Activated CD8-positive, alpha-beta T cell treated with anti-CD3 and anti-CD28 coated beads for 36 hours (primary cell): ENCODE data around the gene TMEM72. TPM values are rescaled to one million over a fixed set of nuclear protein-coding genes. Genes with fewer than 3 reads are reported as not detected.

Experiments
- ATAC-seq: fragments of 200-7000 bp; cut with Tn5 transposase; one replicate; pipeline ENCODE4 v1.10.0; 2021; ENCODE audit warnings: mild to moderate bottlenecking, moderate library complexity
- CTCF ChIA-PET: fragments of 350-600 bp; sonication (Branson Sonifier 250); formaldehyde crosslinking; loops from one replicate; lab custom pipeline; 2021; ENCODE audit warnings: antibody characterized with exemption; lab: Charles Lee
- POLR2A ChIA-PET: fragments of 350-600 bp; sonication (Branson Sonifier 250); formaldehyde crosslinking; loops from one replicate; lab custom pipeline; 2021; ENCODE audit warnings: antibody characterized with exemption; lab: Charles Lee
- DNase-seq: peaks from one replicate; pipeline ENCODE4 v3.0.0-alpha.2; 2020
- H3K27ac Mint-ChIP-seq: one replicate; pipeline ENCODE4 v1.8.0; 2021; ENCODE audit warnings: mild to moderate bottlenecking, mixed read lengths
- H3K27me3 Mint-ChIP-seq: one replicate; pipeline ENCODE4 v1.8.0; 2021; ENCODE audit warnings: mixed read lengths
- H3K36me3 Mint-ChIP-seq: one replicate; pipeline ENCODE4 v1.8.0; 2021; ENCODE audit warnings: low read depth, mixed read lengths
- H3K4me1 Mint-ChIP-seq: one replicate; pipeline ENCODE4 v1.8.0; 2021; ENCODE audit warnings: low read depth, mixed read lengths
- H3K4me3 Mint-ChIP-seq: one replicate; pipeline ENCODE4 v1.8.0; 2021; ENCODE audit warnings: mild to moderate bottlenecking, moderate library complexity, mixed read lengths
- H3K9me3 Mint-ChIP-seq: one replicate; pipeline ENCODE4 v1.8.0; 2021; ENCODE audit warnings: mixed read lengths
- CTCF ChIP-seq: fragments of 200-600 bp; IDR thresholded peaks from one replicate; pipeline ENCODE4 v1.8.0; 2022; ENCODE audit warnings: antibody characterized with exemption, mild to moderate bottlenecking
- intact Hi-C: fragments of 100-400 bp; cut with micrococcal nuclease; formaldehyde crosslinking; loops from one replicate; pipeline ENCODE4 v1.10.0; 2022
- total RNA-seq, 2 experiments: library from RNA; stranded (reverse); gene quantifications; one replicate each; pipeline ENCODE4 v1.2.3, GENCODE V29; 2021

TMEM72 gene
- total RNA-seq, 2 experiments from 2014 or later, result not detected

- no peak for TF ChIP-seq CTCF
- no peak overlapping the region for H3K27ac Mint-ChIP-seq
- DNase-seq, result no peak
- no peak for ATAC-seq
- H3K4me3 Mint-ChIP-seq, result no peak overlapping the region
- intact Hi-C loops, result no loop called here
- ChIA-PET POLR2A (no interaction called here), CTCF (interaction anchor here (0.7 to 1.4 kb wide), 2 partner anchors 12 to 1342 kb away, joined by 3 to 6 read pairs; no protein-coding TSS in a partner anchor)
- no peaks in the 10 kb centered on the region for H3K27me3 Mint-ChIP-seq
- no peaks in the 10 kb centered on the region for H3K36me3 Mint-ChIP-seq
- H3K4me1 Mint-ChIP-seq, result no peaks in the 10 kb centered on the region
- H3K9me3 Mint-ChIP-seq, result no peaks in the 10 kb centered on the region
Measured at GRCh38 chr10:44921061-44921460, 9.9 kb downstream of the TMEM72 start.

GRCh38 chr10:44921506-44921905 is 10.4 kb downstream of the TMEM72 start:
- Mint-ChIP-seq H3K4me3 (no peak overlapping the region), H3K9me3 (no peaks in the 10 kb centered on the region), H3K27ac (no peak overlapping the region), H3K27me3 (no peaks in the 10 kb centered on the region), H3K4me1 (no peaks in the 10 kb centered on the region), H3K36me3 (no peaks in the 10 kb centered on the region)
- ChIA-PET POLR2A (no interaction called here), CTCF (interaction anchor here (1.4 kb wide), 1 partner anchor 12 kb away, joined by 6 read pairs; no protein-coding TSS in a partner anchor)
- DNase-seq (no peak), ATAC-seq (no peak)
- TF ChIP-seq CTCF, result no peak
- intact Hi-C loops, result no loop called here

DNA sequence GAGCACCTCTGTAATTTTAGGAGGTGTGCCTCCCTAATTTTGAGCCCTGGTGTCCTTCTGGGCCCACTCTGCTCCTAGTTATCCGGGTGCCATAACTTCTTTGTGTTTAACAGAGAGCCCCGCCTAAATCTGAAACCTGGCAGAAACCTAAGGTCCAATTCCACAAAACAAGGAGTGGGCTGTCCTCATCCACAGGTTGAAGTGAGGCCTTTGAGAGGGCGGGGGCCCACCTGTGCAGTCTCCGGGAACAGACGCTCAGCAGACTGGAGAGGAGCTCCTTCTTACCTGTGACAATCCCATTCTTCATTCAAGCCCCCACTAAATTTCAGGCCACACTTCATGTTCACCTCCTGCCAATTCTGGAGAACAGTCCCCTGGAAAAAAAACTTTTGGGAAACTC is 10.9 kb downstream of the TMEM72 start:
- Mint-ChIP-seq H3K36me3 (no peaks in the 10 kb centered on the region), H3K4me3 (no peak overlapping the region), H3K9me3 (no peaks in the 10 kb centered on the region), H3K27me3 (no peaks in the 10 kb centered on the region), H3K27ac (no peak overlapping the region), H3K4me1 (no peaks in the 10 kb centered on the region)
- ATAC-seq, result no peak
- CTCF ChIA-PET, result no interaction called here
- no peak for TF ChIP-seq CTCF
- intact Hi-C loops, result no loop called here
- POLR2A ChIA-PET, result no interaction called here
- DNase-seq, result no peak

GRCh38 chr10:44922796-44923545 is 11.8 kb downstream of the TMEM72 start:
- Mint-ChIP-seq H3K4me1 (no peaks in the 10 kb centered on the region), H3K4me3 (no peak overlapping the region), H3K36me3 (no peaks in the 10 kb centered on the region), H3K27me3 (no peaks in the 10 kb centered on the region), H3K27ac (no peak overlapping the region), H3K9me3 (no peaks in the 10 kb centered on the region)
- no peak for TF ChIP-seq CTCF
- CTCF ChIA-PET, result no interaction called here
- intact Hi-C loops, result no loop called here
- DNase-seq (no peak), ATAC-seq (no peak)
- POLR2A ChIA-PET, result no interaction called here

DNA sequence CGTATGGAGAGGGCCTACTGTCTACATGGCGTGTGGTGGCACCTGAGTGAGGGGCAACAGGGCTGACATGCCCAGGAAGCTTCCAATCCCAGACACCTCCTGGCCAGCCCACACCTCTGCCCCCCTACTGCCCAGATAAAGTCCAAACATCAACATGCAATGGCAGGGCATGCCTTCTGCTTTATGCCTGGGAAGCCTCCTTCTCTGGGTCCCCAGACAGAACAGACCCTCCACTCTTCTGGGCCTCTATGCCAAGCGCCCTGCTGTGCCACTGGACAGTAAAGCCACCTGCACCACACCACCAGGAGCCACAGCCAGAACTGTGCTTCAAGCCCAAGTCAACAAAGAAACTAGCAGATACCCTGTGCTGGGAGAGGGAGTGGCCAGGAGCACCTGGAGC is 12.5 kb downstream of the TMEM72 start:
- no peak for ATAC-seq
- POLR2A ChIA-PET, result no interaction called here
- Mint-ChIP-seq H3K9me3 (no peaks in the 10 kb centered on the region), H3K4me1 (no peaks in the 10 kb centered on the region), H3K4me3 (no peak overlapping the region), H3K27ac (no peak overlapping the region), H3K36me3 (no peaks in the 10 kb centered on the region), H3K27me3 (no peaks in the 10 kb centered on the region)
- no peak for TF ChIP-seq CTCF
- intact Hi-C loops, result no loop called here
- no peak for DNase-seq
- CTCF ChIA-PET, result no interaction called here
